T-helper 2 cell (primary cell): ENCODE results near the gene SFXN5.
"Not testable (repeated sequence)": the region's sequence is repeated elsewhere in the genome, so short reads cannot be mapped to it uniquely, and the experiment has no call there.

ENCODE experiments used
- DNase-seq, 5 experiments: peaks; one replicate each; pipeline versions ENCODE4 v3.0.0 to v3.0.0-alpha.2; 2012 to 2022

Gene SFXN5

GRCh38 chr2:72917877-72918553 lies 153.5 kb downstream of the SFXN5 start:
- no peak for DNase-seq

DNA sequence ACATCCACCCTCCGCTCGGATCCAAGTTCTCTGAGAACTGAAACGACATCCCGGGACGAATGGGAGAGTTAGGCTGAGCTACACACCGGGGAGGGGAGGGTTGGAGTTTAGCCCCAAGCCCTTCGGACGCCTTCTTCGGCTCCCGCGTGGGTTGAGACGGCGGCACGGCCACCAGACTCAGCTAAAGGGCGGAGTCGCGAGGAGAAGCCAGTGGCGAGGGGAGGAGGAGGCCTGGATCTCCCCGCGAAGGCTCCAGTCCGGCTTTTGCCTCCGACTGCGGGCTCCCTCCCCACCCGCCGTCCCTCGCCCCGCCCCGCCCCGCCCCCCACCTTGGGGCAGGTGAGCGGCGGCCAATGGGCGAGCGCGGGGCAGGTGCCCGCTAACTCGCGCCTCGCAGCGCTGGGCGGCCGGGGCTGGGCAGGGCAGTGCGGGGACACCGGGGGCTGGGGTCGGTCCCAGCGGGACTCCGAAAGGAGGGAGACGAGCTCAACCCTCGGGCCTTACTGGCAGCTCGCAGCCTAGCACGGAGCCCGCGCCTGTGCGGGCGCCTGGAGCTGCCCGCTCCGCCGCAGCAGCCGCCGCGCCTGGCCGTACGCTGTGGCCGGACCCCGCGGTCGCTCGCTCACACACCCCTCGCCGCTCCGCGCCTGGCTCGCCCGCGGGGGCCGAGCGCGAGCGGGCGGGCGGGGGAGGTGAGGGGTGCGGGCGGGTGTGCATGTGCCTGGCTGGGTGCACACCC lies 154.2 kb downstream of the SFXN5 start, which contains the start of gene EMX1:
TSS of gene EMX1 (plus strand) at position 382 of the 739 bp plus-strand sequence. CDS start at position 716, 334 bp downstream.
- DNase-seq = peak in 3 of 5 experiments; percentile 28 to 48 (median 31)

GRCh38 chr2:72916743-72917137 lies 154.8 kb downstream of the SFXN5 start:
- DNase-seq = no peak

DNA sequence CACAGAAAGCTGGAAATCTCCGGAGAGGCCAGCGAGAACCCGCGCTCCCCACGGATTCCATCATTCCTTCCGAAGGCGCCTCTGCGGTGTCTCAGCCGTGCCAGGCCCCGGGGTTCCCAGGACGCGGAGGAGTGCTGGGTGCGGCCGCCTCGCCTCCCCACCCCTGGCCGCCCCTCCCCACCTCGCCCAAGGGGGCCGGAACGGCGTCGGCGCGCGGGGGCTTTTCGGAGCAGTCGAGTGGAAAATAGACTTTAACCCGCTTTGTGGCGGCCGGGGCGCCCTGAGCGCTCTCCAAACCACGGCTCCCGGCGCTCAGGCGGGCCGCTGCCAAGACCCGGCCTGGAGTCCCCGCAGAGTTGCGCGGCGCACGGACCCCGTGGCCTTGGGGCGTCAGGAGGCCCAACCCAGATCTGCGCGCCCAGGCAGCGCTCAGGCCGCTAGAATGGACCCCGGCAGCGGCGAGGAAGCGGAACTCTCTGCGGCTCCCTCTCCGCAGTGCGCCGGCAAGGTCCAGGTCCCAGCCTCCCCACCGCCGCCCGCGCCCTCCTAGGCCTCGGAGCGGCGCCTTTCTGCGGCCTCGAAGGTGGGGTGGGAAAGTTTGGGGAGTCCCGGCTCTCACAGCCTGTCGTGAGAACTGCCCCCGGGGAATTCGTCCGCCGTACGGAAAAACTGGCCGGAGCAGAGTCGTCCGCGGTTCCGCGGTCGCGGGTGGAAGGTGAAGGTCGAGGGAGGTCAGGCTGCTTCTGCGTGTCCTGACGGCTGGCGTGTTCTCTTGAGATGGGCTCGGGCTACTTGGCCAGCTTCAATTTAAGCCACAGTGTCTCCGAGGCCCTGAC lies 155.4 kb downstream of the SFXN5 start:
- peak in 2 of 5 experiments; percentile 28 to 58 for DNase-seq

DNA sequence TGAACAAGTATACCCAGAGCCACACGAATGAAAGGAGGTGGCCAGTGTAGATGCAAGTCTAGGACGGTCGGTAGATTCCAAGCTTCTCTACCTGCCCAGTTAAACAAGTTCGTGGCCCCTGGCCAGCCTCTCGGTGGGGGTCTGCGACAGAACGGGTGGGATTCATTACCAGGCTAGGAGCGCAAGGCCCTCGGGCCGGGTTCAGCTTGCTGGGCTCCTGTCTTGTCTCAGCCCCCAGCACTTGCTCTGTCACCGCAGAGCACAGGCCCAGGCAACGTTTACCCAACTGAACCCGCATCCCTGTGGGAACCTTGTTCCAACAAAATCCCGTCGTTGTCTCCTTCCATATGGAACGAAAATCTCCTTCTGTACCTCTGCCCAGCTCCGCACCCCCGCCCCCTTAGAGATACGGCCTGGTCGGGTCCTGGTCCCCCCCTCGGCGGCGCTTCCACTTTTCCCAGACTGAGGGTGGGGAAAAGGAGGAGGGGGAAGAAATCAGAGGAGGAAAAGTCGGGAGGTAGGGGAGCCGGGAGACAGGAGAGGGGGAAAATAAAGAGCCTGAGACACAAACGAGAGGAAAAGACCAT lies 156.1 kb downstream of the SFXN5 start:
- no peak for DNase-seq

DNA sequence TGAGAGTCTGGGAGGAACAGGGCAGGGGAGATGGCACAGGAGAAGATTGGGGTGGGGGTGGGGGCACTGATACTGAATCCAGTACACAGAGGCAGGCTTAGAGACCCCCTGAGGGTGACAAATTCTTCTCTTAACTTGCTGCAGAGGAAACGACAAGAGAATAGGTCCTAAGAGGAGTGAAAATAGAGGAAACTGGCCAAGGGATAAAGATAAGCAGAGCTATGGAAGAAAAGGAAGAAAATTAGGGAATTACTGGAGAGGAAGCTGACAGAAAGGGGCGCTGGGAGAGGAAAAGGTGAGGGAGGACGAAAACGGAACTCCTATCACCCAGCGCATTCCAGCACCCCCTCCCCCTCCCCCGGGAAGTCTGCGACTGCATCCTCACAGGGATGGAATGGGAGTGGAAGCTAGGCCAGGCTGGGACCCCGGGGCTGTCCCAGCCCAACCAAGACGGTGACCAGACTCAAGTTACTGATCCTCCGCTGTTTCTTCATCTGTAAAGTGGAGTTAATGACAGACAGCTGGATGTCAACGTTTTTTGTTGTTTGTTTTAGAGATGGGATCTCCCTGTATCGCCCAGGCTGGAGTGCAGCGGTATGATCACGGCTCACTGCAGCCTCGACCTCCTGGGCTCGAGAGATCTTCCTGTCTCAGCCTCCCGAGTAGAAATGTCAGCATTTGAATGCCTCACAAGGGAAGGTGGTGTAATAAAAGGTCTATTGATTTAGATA lies 156.8 kb downstream of the SFXN5 start:
- no peak for DNase-seq

- no peak for DNase-seq
These were observed 157.3 kb downstream of the SFXN5 start for GRCh38 chr2:72914206-72914559.

DNA sequence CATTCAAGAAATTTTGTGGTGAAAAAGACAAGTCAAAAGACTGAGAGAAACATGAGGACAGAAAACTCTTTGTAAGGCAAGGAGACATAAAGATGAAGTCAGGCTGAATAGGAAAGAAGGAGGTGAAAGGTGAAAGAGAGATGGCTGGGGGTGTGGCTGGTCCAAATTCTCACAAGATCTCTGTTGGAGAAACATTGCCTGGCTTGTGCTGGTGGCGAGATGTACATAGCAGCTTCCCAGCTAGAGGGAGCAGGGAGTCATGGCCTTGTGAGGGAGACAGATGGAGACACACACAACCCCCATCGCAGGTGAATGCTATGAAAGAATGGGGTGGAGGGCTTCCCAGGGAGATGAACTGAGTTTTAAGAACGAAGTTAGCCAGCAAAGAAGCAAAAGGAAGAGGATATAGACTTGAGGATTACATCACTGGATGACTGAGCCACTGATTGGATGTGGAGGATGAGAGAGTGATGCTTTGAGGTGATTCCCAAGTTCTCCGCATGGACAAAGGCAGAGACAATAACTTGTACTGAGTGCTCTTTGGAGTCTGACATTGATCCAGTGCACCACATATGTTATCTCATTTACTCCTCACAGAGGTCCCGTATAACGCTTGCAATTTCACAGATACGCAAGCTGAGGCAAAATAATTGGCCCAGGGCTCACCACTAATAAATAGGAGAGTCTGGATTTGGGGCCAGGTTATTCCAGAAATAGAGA lies 157.9 kb downstream of the SFXN5 start:
- DNase-seq = no peak

DNA sequence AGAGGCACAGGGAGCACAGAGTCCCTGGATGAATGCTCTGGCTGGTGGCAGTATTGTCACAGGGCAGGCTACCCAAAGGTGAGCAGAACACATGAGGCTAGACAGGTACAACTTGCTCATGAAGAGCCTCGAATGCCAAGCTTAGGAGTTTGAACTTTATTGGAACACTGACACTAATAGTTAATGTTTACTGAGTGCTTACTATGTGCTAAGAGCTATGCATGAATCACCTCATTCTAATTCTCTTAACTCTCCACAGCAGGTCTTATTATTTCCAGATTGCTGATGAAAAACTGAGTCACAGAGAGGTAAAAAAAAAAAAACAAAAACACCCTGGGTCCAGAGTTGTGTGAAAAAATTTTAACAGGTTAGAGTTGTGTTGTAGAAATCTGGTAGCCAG lies 160.3 kb downstream of the SFXN5 start:
- no peak for DNase-seq

DNA sequence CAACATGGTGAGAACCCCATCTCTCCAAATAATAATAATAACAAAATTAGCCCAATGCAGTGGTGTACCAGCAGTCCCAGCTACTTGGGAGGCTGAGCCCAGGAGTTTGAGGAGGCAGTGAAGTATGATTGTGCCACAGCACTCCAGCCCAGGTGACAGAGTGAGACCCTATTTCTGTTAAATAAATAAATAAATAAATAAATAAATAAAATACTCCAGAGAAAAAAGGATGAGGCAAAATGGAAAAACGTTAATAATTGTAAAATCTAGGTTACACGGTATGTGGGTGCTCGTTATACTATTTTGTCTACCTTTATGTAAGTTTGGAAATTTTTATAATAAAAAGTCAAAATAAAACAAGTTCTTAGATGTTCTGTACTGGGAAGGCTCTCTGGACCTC lies 162.8 kb downstream of the SFXN5 start:
- DNase-seq = no peak

DNA sequence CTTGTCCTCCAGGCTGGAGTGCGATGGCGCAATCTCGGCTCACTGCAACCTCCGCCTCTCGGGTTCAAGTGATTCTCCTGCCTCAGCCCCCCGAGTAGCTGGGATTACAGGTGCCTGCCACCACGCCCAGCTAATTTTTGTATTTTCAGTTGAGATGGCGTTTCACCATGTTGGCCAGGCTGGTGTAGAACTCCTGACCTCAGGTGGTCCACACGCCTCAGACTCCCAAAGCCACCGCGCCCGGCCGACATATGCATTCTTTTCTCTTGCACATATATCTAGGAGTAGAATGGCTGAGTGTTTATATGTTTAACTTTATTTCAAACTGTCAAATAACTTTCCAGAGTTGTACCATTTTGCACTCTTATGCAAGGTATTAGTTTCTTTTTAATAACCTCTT lies 164.1 kb downstream of the SFXN5 start:
- DNase-seq = not testable (repeated sequence)

DNA sequence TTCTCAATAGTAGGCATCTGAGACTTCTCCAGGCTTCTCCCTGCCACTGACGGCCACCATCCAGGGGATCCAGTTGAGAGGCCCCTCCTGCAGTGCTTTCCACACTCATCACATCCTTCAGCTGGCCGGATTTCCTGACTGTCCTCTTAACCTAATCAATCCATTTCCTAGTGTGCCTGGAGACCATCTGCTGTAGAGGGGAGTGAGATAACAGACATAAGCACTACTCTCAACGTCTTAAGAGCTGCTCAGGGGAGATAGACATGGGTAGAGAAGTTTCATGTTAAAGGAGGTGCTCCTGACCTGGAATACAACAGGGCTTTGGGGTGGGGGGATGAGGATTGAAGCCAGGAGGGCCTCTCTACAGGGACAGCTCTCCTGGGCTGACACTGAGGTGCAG lies 170.1 kb downstream of the SFXN5 start:
- DNase-seq = no peak

DNA sequence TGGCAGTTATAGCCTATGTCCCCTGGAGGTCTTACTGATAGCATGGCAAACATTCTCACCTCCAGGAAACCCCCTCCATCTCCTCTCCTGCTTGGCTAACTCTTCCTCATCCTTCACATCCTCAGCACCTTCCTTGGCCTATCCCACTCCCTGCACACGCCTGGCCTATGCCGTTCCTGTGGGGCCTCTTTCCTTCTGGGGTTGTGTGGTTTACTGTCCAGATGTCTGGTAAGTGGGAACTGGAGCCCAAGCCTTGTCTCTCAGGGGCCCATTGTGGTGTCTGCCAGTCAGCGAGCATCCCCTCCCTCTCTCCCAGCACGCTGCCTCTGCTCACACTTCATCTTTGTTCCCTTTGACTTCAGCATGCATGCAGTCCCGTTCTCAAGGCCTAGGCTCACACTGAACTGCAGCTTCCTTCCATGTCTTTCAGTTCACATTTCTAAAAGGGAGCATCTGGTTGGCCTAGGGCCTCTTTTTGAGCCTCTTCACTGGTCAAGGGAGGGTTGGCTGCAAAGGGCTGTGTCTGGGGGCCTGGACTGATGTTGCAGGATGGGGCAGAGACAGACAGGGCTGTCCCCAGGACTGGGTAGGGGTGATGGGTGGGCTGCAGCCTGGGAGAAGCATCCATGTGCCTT lies 171.2 kb downstream of the SFXN5 start:
- no peak for DNase-seq

DNA sequence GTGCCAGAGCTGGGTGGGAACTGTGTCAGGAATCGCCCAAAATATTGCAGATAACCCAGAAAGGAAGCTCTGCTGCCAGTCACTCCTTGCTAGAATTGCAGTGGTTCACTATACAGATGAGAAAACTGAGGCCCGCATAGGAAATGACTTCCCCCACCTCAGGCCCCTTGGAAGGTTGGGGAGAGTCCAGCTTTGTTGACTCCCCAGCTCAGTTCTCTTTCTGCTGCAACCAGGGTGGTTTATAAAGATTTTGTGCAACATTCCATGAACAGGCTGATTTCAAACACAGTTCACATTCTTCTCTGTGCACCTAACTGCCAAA lies 173.0 kb downstream of the SFXN5 start:
- DNase-seq = no peak

DNA sequence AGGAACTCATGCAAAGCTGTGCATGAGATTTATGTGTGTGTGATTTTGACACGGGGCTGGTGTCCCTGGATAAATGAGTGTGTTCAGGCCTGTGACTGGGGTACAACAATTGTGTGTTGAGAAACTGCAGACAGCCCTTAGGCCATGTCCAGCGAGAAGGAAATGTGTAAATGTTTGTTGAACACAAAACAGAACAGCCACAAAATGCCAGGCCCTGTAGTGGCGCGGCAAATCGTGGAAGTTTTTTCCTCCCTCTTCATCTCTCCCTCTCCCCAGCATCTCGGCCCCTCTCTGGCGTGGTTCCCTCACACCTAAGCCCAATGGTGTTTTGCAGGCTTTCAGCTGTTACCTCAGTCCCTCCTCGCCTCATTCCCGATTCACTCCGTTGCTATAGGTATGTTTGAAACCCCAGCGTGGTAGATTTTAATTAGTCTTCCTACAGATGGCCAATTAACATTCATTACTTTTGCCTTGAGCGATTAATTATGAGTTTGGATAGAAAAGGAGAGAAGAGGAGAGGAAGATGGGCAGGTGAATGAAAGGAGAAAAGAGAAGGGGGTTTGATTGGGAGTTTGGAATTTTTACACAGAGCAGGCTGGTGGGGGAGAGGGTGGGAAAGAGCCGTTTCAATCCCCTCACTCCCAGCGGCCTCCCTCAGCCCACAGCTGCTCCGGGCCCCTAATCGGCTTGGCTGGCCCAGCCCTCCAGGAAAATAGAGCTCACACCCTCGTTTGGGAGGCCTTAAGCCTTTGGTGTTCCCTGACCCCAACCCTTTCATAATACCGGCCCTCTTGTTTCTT lies 173.5 kb downstream of the SFXN5 start:
- no peak for DNase-seq

GRCh38 chr2:72896446-72896845 lies 175.1 kb downstream of the SFXN5 start:
- no peak for DNase-seq

DNA sequence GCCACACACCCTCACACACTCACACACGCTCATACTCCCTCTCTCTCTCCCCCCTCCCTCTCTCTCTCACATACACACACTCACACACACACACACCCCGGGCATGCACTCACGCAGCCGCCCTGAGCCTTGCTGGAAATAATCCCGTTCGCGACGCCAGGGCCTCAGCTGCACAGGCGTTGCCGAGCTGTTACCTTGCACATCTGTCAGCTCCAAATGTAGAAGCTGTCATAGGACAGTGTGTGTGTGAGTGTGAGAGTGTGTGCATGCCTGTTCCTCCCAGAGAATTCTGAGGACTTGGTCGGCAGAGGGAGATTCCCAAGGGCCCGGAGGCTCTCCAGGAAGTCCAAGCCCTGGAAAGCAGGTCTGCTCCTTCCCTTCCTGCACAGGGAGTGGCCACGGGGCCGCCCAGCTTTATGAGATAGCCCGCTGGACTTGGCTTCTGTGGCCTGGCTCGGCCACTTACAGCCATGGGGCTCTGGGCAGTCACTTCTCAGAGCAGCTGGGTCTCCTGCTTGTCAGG lies 175.7 kb downstream of the SFXN5 start:
- DNase-seq = no peak

GRCh38 chr2:72895154-72895553 lies 176.4 kb downstream of the SFXN5 start:
- DNase-seq = no peak

- DNase-seq = no peak
These were observed 177.0 kb downstream of the SFXN5 start for GRCh38 chr2:72894514-72894913.
